ENCODE results near the gene PDCD1LG2.

DNA sequence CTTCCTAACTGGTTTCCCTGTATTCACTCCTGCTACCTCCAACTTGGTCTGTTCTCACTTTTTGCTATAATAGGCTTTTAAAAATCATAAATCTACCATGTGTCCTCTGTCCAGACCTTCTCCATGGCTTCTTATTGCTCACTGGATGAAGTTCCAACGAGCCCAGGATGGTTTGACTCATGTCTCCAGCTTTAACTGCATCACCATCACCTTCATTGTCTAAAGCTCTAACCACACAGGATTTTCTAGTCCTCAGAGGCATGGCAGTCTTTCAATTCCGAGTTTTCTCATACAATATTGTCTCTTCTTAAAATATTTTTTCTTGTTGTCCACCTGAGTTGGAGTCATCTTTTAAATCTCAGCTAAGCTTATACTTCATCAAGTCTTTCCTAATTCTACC lies 49.3 kb downstream of the PDCD1LG2 start:
- TF ChIP-seq, protein P1, sequence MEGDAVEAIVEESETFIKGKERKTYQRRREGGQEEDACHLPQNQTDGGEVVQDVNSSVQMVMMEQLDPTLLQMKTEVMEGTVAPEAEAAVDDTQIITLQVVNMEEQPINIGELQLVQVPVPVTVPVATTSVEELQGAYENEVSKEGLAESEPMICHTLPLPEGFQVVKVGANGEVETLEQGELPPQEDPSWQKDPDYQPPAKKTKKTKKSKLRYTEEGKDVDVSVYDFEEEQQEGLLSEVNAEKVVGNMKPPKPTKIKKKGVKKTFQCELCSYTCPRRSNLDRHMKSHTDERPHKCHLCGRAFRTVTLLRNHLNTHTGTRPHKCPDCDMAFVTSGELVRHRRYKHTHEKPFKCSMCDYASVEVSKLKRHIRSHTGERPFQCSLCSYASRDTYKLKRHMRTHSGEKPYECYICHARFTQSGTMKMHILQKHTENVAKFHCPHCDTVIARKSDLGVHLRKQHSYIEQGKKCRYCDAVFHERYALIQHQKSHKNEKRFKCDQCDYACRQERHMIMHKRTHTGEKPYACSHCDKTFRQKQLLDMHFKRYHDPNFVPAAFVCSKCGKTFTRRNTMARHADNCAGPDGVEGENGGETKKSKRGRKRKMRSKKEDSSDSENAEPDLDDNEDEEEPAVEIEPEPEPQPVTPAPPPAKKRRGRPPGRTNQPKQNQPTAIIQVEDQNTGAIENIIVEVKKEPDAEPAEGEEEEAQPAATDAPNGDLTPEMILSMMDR (IDR thresholded peaks at IDR 0.05): no peak
- TF ChIP-seq POLR2A (IDR thresholded peaks at IDR 0.05): no peak
